HG03342 (cell line): ENCODE results near the gene SUGP1.

Experiments
- ATAC-seq: cut with Tn5 transposase; IDR thresholded peaks from one replicate; pipeline ENCODE4 v1.9.1; 2021; ENCODE audit warnings: mild to moderate bottlenecking, moderate library complexity; ENCODE audit not compliant: unreplicated experiment

Gene SUGP1

GRCh38 chr19:19304186-19304965 lies 15.9 kb downstream of the SUGP1 start:
- ATAC-seq, result no peak

GRCh38 chr19:19303411-19303810 lies 16.9 kb downstream of the SUGP1 start:
- no peak for ATAC-seq

- ATAC-seq, result no peak
Observed at GRCh38 chr19:19300613-19301012, 19.7 kb downstream of the SUGP1 start.

GRCh38 chr19:19297759-19298158 lies 22.6 kb downstream of the SUGP1 start:
- no peak for ATAC-seq

- ATAC-seq, result no peak
Observed at GRCh38 chr19:19296953-19297689, 23.2 kb downstream of the SUGP1 start.

- no peak for ATAC-seq
Observed at GRCh38 chr19:19294914-19295313, 25.4 kb downstream of the SUGP1 start.

GRCh38 chr19:19292607-19293006 lies 27.7 kb downstream of the SUGP1 start:
- ATAC-seq, result no peak

- no peak for ATAC-seq
Observed at GRCh38 chr19:19285686-19286085, 34.6 kb downstream of the SUGP1 start.

GRCh38 chr19:19280561-19280960 lies 39.7 kb downstream of the SUGP1 start:
- no peak for ATAC-seq

GRCh38 chr19:19279853-19280252 lies 40.5 kb downstream of the SUGP1 start:
- ATAC-seq, result no peak

- ATAC-seq, result no peak
Observed at GRCh38 chr19:19279062-19279612, 41.2 kb downstream of the SUGP1 start.

- no peak for ATAC-seq
Observed at GRCh38 chr19:19278315-19278714, 42.0 kb downstream of the SUGP1 start.

GRCh38 chr19:19276851-19277250 lies 43.5 kb downstream of the SUGP1 start:
- ATAC-seq, result no peak

GRCh38 chr19:19276386-19276785 lies 43.9 kb downstream of the SUGP1 start:
- ATAC-seq, result no peak

GRCh38 chr19:19274716-19275565 lies 45.4 kb downstream of the SUGP1 start:
- ATAC-seq, result no peak

- ATAC-seq, result no peak
Observed at GRCh38 chr19:19274146-19274545, 46.2 kb downstream of the SUGP1 start.

- ATAC-seq, result no peak
Observed at GRCh38 chr19:19271828-19272599, 48.3 kb downstream of the SUGP1 start.

GRCh38 chr19:19270749-19271571 lies 49.3 kb downstream of the SUGP1 start:
- no peak for ATAC-seq

GRCh38 chr19:19269952-19270694 lies 50.2 kb downstream of the SUGP1 start:
- no peak for ATAC-seq
